HCT116 (cell line): ENCODE data around the gene NOL9. TPM values are rescaled to one million over a fixed set of nuclear protein-coding genes. Genes with fewer than 3 reads are reported as not detected.
A peak's percentile ranks its signal among the peaks of the same experiment; 100 is the strongest.

Experiments used
- ATAC-seq: fragments of 200-7000 bp; cut with Tn5 transposase; 2 replicates; pipeline ENCODE4 v1.9.1; 2020; ENCODE audit warnings: mild to moderate bottlenecking, moderate library complexity
- BruUV-seq: library from RNA; stranded (reverse); fragments of 400-500 nt; replicated peaks from 2 replicates; lab custom pipeline; 2021; lab: Mats Ljungman, UMichigan
- CTCF ChIA-PET: fragments of 300-600 bp; sonication (Branson Sonifier 250); formaldehyde crosslinking; loops from one replicate; lab custom pipeline; 2021; ENCODE audit warnings: antibody characterized with exemption; lab: Charles Lee
- POLR2A ChIA-PET: fragments of 300-600, 350-600 bp; sonication (Branson Sonifier 250); formaldehyde crosslinking; loops from one replicate; lab custom pipeline; 2021; ENCODE audit warnings: antibody characterized with exemption; lab: Charles Lee
- RAD21 ChIA-PET, 2 experiments: fragments of 300-600 bp; sonication (Branson Sonifier 250); formaldehyde crosslinking; loops; one replicate each; lab custom pipeline; 2023; ENCODE audit warnings: low total read pairs in 2 of 2; ENCODE audit not compliant: uncharacterized antibody in 2 of 2, unreplicated experiment in 2 of 2, low non-redundant PET in 1 of 2; lab: Charles Lee
- DNase-seq: peaks from one replicate; pipeline ENCODE4 v3.0.0-alpha.2; 2010; ENCODE audit warnings: low read depth, low spot score
- H2AFZ ChIP-seq: fragments of 200-600 bp; shearing (Covaris generic), sonication (generic); 2 replicates; pipeline ENCODE4 v1.6.1; 2017; ENCODE audit warnings: low read depth, mixed run types, mixed read lengths, antibody characterized with exemption, low read length; ENCODE audit not compliant: poor library complexity, severe bottlenecking
- H3K27ac ChIP-seq: 2 replicates; pipeline ENCODE4 v1.5.1; 2012; ENCODE audit warnings: low read depth, low read length
- H3K27me3 ChIP-seq: fragments of 200-600 bp; sonication (generic); 2 replicates; pipeline ENCODE4 v1.6.1; 2016; ENCODE audit warnings: mixed run types, low read length, mixed read lengths; ENCODE audit not compliant: insufficient read depth
- H3K36me3 ChIP-seq, 2 experiments: fragments of 200-500 bp in 1 of 2; fragments of 200-600 bp in 1 of 2; sonication (Bioruptor generic) in 1 of 2; sonication (generic) in 1 of 2; 2 replicates each; pipeline versions ENCODE4 v1.5.1 to v1.6.1; 2014 to 2016; ENCODE audit warnings: low read length in 2 of 2, inconsistent platforms in 1 of 2, mixed read lengths in 1 of 2, mixed run types in 1 of 2; ENCODE audit not compliant: insufficient read depth in 2 of 2, control insufficient read depth in 1 of 2
- H3K4me1 ChIP-seq, 2 experiments: fragments of 200-600 bp in 1 of 2; sonication (generic) in 1 of 2; 2 replicates each; pipeline versions ENCODE4 v1.5.1 to v1.6.1; 2012 to 2017; ENCODE audit warnings: low read length in 2 of 2, inconsistent platforms in 1 of 2, mild to moderate bottlenecking in 1 of 2, mixed read lengths in 1 of 2, mixed run types in 1 of 2, moderate library complexity in 1 of 2; ENCODE audit not compliant: insufficient read depth in 2 of 2, control insufficient read depth in 1 of 2
- H3K4me2 ChIP-seq: fragments of 200-600 bp; sonication (generic); 2 replicates; pipeline ENCODE4 v1.6.1; 2017; ENCODE audit warnings: mixed run types, low read length, mixed read lengths
- H3K4me3 ChIP-seq, 2 experiments: fragments of 200-600 bp in 1 of 2; sonication (generic) in 1 of 2; replicated peaks in 1 of 2; 2 replicates each; pipeline ENCODE4 v1.5.1; 2011 to 2016; ENCODE audit warnings: low read length in 2 of 2, control low read depth in 1 of 2, low read depth in 1 of 2, mild to moderate bottlenecking in 1 of 2, mixed read lengths in 1 of 2, mixed run types in 1 of 2
- H3K79me2 ChIP-seq: fragments of 200-600 bp; sonication (generic); 2 replicates; pipeline ENCODE4 v1.6.1; 2017; ENCODE audit warnings: mild to moderate bottlenecking, mixed run types, low read length, moderate library complexity, mixed read lengths; ENCODE audit not compliant: insufficient read depth
- H3K9ac ChIP-seq: fragments of 200-600 bp; sonication (generic); 2 replicates; pipeline ENCODE4 v1.6.1; 2016; ENCODE audit warnings: low read length, mixed read lengths
- H3K9me2 ChIP-seq: fragments of 200-600 bp; sonication (generic), shearing (Covaris generic); 2 replicates; pipeline ENCODE4 v1.6.1; 2017; ENCODE audit warnings: mixed run types, mild to moderate bottlenecking, moderate library complexity; ENCODE audit not compliant: insufficient read depth
- H3K9me3 ChIP-seq, 2 experiments: fragments of 200-500 bp in 1 of 2; fragments of 200-600 bp in 1 of 2; sonication (Bioruptor generic) in 1 of 2; sonication (generic) in 1 of 2; 2 replicates each; pipeline ENCODE4 v1.6.1; 2014 to 2017; ENCODE audit warnings: low read length in 2 of 2, mixed read lengths in 2 of 2, inconsistent platforms in 1 of 2, low read depth in 1 of 2, mild to moderate bottlenecking in 1 of 2, mixed run types in 1 of 2, moderate library complexity in 1 of 2; ENCODE audit not compliant: control insufficient read depth in 1 of 2, insufficient read depth in 1 of 2
- H4K20me1 ChIP-seq: fragments of 200-600 bp; sonication (generic), shearing (Covaris generic); 2 replicates; pipeline ENCODE4 v1.6.1; 2017; ENCODE audit warnings: mixed run types, mild to moderate bottlenecking, moderate library complexity; ENCODE audit not compliant: insufficient read depth
- CBX3 ChIP-seq: IDR thresholded peaks from 2 replicates; pipeline ENCODE4 v1.6.1; 2012; ENCODE audit warnings: low read depth
- EGR1 ChIP-seq: IDR thresholded peaks from 2 replicates; pipeline ENCODE4 v1.6.1; 2012; ENCODE audit warnings: low read depth
- ELF1 ChIP-seq: IDR thresholded peaks from 2 replicates; pipeline ENCODE4 v1.6.1; 2012; ENCODE audit warnings: low read depth, borderline replicate concordance
- EZH2 ChIP-seq: fragments of 200-600 bp; sonication (generic); IDR thresholded peaks from 2 replicates; pipeline ENCODE4 v1.6.1; 2017; ENCODE audit warnings: antibody characterized with exemption, mixed run types
- FOSL1 ChIP-seq: IDR thresholded peaks from 2 replicates; pipeline ENCODE4 v1.6.1; 2012; ENCODE audit warnings: low read depth
- JUND ChIP-seq: IDR thresholded peaks from 2 replicates; pipeline ENCODE4 v1.6.1; 2012
- POLR2A ChIP-seq: IDR thresholded peaks from 2 replicates; pipeline ENCODE4 v1.7.0; 2011; ENCODE audit warnings: borderline replicate concordance; ENCODE audit not compliant: insufficient read depth, insufficient read length; ENCODE audit errors: extremely low read depth
- POLR2AphosphoS5 ChIP-seq: IDR thresholded peaks from 2 replicates; pipeline ENCODE4 v1.6.1; 2011; ENCODE audit warnings: mild to moderate bottlenecking, low read depth, low read length, moderate library complexity
- RAD21 ChIP-seq: IDR thresholded peaks from 2 replicates; pipeline ENCODE4 v1.6.1; 2012; ENCODE audit warnings: low read depth, mild to moderate bottlenecking
- SP1 ChIP-seq: IDR thresholded peaks from 2 replicates; pipeline ENCODE4 v1.6.1; 2012; ENCODE audit warnings: low read depth
- SRF ChIP-seq: IDR thresholded peaks from 2 replicates; pipeline ENCODE4 v1.6.1; 2012; ENCODE audit warnings: low read depth
- TCF7L2 ChIP-seq: IDR thresholded peaks from 2 replicates; pipeline ENCODE4 v1.7.0; 2011; ENCODE audit warnings: borderline replicate concordance, inconsistent platforms; ENCODE audit not compliant: insufficient read depth, insufficient read length; ENCODE audit errors: extremely low read depth
- YY1 ChIP-seq: IDR thresholded peaks from 2 replicates; pipeline ENCODE4 v1.6.1; 2011; ENCODE audit warnings: low read length, low read depth, moderate library complexity, mild to moderate bottlenecking; ENCODE audit not compliant: insufficient replicate concordance; ENCODE audit errors: extremely low read depth
- ZFX ChIP-seq: fragments of 450-650 bp; IDR thresholded peaks from 2 replicates; pipeline ENCODE4 v1.6.1; 2017
- ZNF274 ChIP-seq: fragments of 200-500 bp; sonication (Bioruptor generic); IDR thresholded peaks from 2 replicates; pipeline ENCODE4 v1.6.1; 2014; ENCODE audit warnings: mild to moderate bottlenecking, low read depth, low read length, inconsistent platforms
- intact Hi-C: fragments of 100-400 bp; cut with micrococcal nuclease; formaldehyde crosslinking; loops from 2 replicates; pipeline ENCODE4 v1.10.0; 2022
- total RNA-seq: library from RNA; stranded (reverse); gene quantifications from one replicate; pipeline ENCODE4 v1.2.1, GENCODE V29; 2021; ENCODE audit not compliant: unreplicated experiment
- TF ChIP-seq, protein P1 (sequence below): IDR thresholded peaks from 2 replicates; pipeline ENCODE4 v1.6.1; 2012
- TF ChIP-seq, protein P2 (sequence below): IDR thresholded peaks from 2 replicates; pipeline ENCODE4 v1.6.1; 2012
- TF ChIP-seq, protein P3 (sequence below): IDR thresholded peaks from 2 replicates; pipeline ENCODE4 v1.6.1; 2011; ENCODE audit warnings: mild to moderate bottlenecking, low read length, moderate library complexity; ENCODE audit not compliant: insufficient replicate concordance; ENCODE audit errors: extremely low read depth
- TF ChIP-seq, protein P4 (sequence below), 3 experiments: fragments of 200-600 bp in 1 of 3; sonication (generic) in 1 of 3; IDR thresholded peaks in 2 of 3; conservative IDR thresholded peaks in 1 of 3; 2 replicates each; pipeline ENCODE4 v1.5.1; 2012 to 2017; ENCODE audit warnings: low read depth in 2 of 3, low read length in 2 of 3, antibody characterized with exemption in 1 of 3, borderline replicate concordance in 1 of 3, control low read depth in 1 of 3, mild to moderate bottlenecking in 1 of 3, mixed read lengths in 1 of 3, mixed run types in 1 of 3, moderate library complexity in 1 of 3; ENCODE audit not compliant: insufficient read depth in 1 of 3

NOL9 gene
- total RNA-seq, 1 experiment from 2014 or later: 46.4 TPM

DNA sequence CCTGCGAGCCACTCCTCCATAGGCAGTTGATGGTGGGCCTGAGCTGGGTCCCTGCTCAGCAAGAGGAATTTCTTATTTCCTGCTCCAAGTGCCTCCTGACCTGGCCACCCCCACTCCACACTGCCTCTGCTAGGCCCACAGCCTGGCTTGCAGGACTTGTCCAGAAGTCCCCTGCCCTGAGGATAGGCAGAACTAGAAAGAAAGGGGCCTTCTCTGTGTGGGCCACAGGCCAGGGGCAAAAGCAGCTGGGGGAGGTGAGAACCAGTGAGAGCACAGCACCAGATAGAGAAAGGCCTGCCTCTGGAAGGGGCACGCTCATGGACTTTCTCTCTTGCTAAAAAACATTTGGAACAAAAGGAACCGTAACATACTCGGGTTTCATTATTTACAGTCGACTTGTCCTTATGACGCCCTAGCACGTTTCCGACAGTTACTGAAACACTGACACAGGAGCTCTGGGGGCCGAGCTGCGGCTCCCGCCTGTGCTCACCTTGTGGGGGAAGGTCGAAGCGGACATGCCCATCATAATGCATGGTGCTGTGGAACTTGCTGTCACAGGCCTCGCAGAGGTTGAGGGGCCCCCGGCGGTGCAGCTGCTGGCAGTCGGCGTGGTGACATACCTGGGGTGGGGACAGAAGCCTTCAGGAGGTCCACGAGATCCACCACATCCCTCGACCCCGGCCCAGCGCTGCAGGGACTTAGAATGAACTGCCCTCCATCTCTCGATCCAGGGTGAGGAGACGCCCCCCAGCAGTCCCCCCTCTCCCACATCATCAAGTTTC is 77.1 kb downstream of the NOL9 start (continued):
- TF ChIP-seq, protein P1, sequence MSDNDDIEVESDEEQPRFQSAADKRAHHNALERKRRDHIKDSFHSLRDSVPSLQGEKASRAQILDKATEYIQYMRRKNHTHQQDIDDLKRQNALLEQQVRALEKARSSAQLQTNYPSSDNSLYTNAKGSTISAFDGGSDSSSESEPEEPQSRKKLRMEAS: no peak

DNA sequence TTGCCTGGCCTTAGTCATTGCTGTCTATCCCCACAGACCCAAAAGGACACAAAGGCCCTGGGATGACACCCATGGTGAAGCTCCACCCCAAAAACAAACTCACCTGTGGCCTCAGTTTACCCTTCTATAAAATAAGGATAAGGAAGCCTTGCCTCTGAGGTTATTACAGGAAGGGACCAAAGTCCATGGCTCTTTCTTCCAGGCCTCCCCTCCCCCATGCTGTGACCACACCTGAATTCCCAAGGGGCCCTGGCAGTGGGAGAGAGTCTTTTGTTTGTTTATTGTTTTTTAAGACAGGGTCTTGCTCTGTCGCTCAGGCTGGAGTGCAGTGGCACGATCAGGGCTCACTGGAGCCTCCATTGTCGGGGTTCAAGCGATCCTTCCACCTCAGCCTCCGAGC is 77.8 kb downstream of the NOL9 start:
- H3K79me2 ChIP-seq: no peaks in the 10 kb centered on the region
- DNase-seq: no peak
- H3K36me3 ChIP-seq: no peaks in the 10 kb centered on the region
- no peak overlapping the region for H2AFZ ChIP-seq
- H3K4me2 ChIP-seq: peak overlapping the region; percentile 40
- ATAC-seq: no peak
- H3K27ac ChIP-seq: no peak overlapping the region
- H3K9ac ChIP-seq: no peak overlapping the region
- no TSS peak for BruUV-seq
- no peaks in the 10 kb centered on the region for H4K20me1 ChIP-seq
- ChIA-PET CTCF (interaction anchor here (0.9 to 1.7 kb wide), 3 partner anchors 28 to 238 kb away, joined by 3 to 4 read pairs (median 3); no protein-coding TSS in a partner anchor), POLR2A (no interaction called here), RAD21 (no interaction called here)
- no peak overlapping the region for H3K4me3 ChIP-seq
- H3K27me3 ChIP-seq: no peaks in the 10 kb centered on the region
- no peaks in the 10 kb centered on the region for H3K9me3 ChIP-seq
- no peaks in the 10 kb centered on the region for H3K9me2 ChIP-seq
- H3K4me1 ChIP-seq: peaks cover 26 to 38% of the 10 kb centered on the region in 2 experiments
- intact Hi-C loops: no loop called here
- TF ChIP-seq SP1: no peak
- TF ChIP-seq ZFX: no peak
- no peak for TF ChIP-seq CBX3
- no peak for TF ChIP-seq ZNF274
- TF ChIP-seq EZH2: no peak
- TF ChIP-seq, protein P2, sequence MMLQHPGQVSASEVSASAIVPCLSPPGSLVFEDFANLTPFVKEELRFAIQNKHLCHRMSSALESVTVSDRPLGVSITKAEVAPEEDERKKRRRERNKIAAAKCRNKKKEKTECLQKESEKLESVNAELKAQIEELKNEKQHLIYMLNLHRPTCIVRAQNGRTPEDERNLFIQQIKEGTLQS: no peak
- TF ChIP-seq EGR1: no peak
- no peak for TF ChIP-seq POLR2AphosphoS5
- no peak for TF ChIP-seq YY1
- TF ChIP-seq SRF: no peak
- TF ChIP-seq ELF1: no peak
- no peak for TF ChIP-seq RAD21
- TF ChIP-seq, protein P3, sequence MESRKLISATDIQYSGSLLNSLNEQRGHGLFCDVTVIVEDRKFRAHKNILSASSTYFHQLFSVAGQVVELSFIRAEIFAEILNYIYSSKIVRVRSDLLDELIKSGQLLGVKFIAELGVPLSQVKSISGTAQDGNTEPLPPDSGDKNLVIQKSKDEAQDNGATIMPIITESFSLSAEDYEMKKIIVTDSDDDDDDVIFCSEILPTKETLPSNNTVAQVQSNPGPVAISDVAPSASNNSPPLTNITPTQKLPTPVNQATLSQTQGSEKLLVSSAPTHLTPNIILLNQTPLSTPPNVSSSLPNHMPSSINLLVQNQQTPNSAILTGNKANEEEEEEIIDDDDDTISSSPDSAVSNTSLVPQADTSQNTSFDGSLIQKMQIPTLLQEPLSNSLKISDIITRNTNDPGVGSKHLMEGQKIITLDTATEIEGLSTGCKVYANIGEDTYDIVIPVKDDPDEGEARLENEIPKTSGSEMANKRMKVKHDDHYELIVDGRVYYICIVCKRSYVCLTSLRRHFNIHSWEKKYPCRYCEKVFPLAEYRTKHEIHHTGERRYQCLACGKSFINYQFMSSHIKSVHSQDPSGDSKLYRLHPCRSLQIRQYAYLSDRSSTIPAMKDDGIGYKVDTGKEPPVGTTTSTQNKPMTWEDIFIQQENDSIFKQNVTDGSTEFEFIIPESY: no peak
- TF ChIP-seq JUND: no peak
- TF ChIP-seq TCF7L2: no peak
- TF ChIP-seq POLR2A: no peak
- TF ChIP-seq, protein P1: no peak
- TF ChIP-seq, protein P4, sequence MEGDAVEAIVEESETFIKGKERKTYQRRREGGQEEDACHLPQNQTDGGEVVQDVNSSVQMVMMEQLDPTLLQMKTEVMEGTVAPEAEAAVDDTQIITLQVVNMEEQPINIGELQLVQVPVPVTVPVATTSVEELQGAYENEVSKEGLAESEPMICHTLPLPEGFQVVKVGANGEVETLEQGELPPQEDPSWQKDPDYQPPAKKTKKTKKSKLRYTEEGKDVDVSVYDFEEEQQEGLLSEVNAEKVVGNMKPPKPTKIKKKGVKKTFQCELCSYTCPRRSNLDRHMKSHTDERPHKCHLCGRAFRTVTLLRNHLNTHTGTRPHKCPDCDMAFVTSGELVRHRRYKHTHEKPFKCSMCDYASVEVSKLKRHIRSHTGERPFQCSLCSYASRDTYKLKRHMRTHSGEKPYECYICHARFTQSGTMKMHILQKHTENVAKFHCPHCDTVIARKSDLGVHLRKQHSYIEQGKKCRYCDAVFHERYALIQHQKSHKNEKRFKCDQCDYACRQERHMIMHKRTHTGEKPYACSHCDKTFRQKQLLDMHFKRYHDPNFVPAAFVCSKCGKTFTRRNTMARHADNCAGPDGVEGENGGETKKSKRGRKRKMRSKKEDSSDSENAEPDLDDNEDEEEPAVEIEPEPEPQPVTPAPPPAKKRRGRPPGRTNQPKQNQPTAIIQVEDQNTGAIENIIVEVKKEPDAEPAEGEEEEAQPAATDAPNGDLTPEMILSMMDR (IDR thresholded peaks at IDR 0.05 in 2 of 3, conservative IDR thresholded peaks at IDR 0.05 in 1 of 3; ENCODE audit: borderline replicate concordance in 1 of 3, insufficient read depth in 1 of 3, low read depth in 2 of 3, low read length in 2 of 3): no peak
- TF ChIP-seq FOSL1: no peak
